ENCODE results near the gene SND1.

GRCh38 chr7:127802845-127803244 lies 150.9 kb downstream of the SND1 start:
- no peak for TF ChIP-seq BHLHE40 (IDR thresholded peaks at IDR 0.05; ENCODE audit: low read depth, low read length)
- no peak for TF ChIP-seq MXI1 (IDR thresholded peaks at IDR 0.05; ENCODE audit: borderline replicate concordance, low read depth, low read length)
- TF ChIP-seq POLR2A (IDR thresholded peaks at IDR 0.05; ENCODE audit: low read depth, low read length): no peak
- no peak for TF ChIP-seq CTCF (conservative IDR thresholded peaks at IDR 0.05; ENCODE audit: low read depth, low read length)
- TF ChIP-seq RFX5 (IDR thresholded peaks at IDR 0.05; ENCODE audit: low read depth, low read length): no peak
- TF ChIP-seq RCOR1 (IDR thresholded peaks at IDR 0.05; ENCODE audit: insufficient replicate concordance, low read length): no peak
- TF ChIP-seq NFE2L2 (IDR thresholded peaks at IDR 0.05; ENCODE audit: low read depth, low read length): no peak
- no peak for TF ChIP-seq RAD21 (IDR thresholded peaks at IDR 0.05; ENCODE audit: low read length)
- TF ChIP-seq CEBPB (IDR thresholded peaks at IDR 0.05; ENCODE audit: low read depth, low read length): no peak
- TF ChIP-seq USF2 (IDR thresholded peaks at IDR 0.05; ENCODE audit: low read depth, low read length): no peak
- TF ChIP-seq SMC3 (IDR thresholded peaks at IDR 0.05; ENCODE audit: low read depth, low read length): no peak
- TF ChIP-seq FOS (IDR thresholded peaks at IDR 0.05; ENCODE audit: low read depth, low read length): no peak
- TF ChIP-seq ELK1 (IDR thresholded peaks at IDR 0.05; ENCODE audit: borderline replicate concordance, low read depth, low read length): no peak
- no peak for TF ChIP-seq CHD1 (IDR thresholded peaks at IDR 0.05; ENCODE audit: low read depth, low read length)
